Omental fat pad (tissue), 4 donors: Measurements from ENCODE around the gene VWA5B1. TPM values are rescaled to one million over a fixed set of nuclear protein-coding genes. Genes with fewer than 3 reads are reported as not detected.
A peak's percentile ranks its signal among the peaks of the same experiment; 100 is the strongest.

Experiments used
- ATAC-seq: fragments of 150-250 bp; one replicate; pipeline ENCODE4 v1.9.1; 2016; ENCODE audit warnings: mild to moderate bottlenecking, moderate library complexity; ENCODE audit not compliant: low FRiP score
- DNase-seq: peaks from one replicate; pipeline ENCODE4 v3.0.0-alpha.2; 2019; ENCODE audit warnings: low spot score
- CTCF ChIP-seq, 3 donors: fragments of 450-650 bp; IDR thresholded peaks; one replicate each; pipeline ENCODE4 v1.5.1; 2016 to 2017; ENCODE audit warnings: antibody characterized with exemption in 3 of 3, mild to moderate bottlenecking in 3 of 3, moderate library complexity in 2 of 3
- total RNA-seq, 4 donors: library from RNA; depleted of rRNA; stranded (reverse); fragments of >200 nt; gene quantifications; one replicate each; pipeline ENCODE4 v1.1.0, GENCODE V29; 2016

Gene VWA5B1, protein sequence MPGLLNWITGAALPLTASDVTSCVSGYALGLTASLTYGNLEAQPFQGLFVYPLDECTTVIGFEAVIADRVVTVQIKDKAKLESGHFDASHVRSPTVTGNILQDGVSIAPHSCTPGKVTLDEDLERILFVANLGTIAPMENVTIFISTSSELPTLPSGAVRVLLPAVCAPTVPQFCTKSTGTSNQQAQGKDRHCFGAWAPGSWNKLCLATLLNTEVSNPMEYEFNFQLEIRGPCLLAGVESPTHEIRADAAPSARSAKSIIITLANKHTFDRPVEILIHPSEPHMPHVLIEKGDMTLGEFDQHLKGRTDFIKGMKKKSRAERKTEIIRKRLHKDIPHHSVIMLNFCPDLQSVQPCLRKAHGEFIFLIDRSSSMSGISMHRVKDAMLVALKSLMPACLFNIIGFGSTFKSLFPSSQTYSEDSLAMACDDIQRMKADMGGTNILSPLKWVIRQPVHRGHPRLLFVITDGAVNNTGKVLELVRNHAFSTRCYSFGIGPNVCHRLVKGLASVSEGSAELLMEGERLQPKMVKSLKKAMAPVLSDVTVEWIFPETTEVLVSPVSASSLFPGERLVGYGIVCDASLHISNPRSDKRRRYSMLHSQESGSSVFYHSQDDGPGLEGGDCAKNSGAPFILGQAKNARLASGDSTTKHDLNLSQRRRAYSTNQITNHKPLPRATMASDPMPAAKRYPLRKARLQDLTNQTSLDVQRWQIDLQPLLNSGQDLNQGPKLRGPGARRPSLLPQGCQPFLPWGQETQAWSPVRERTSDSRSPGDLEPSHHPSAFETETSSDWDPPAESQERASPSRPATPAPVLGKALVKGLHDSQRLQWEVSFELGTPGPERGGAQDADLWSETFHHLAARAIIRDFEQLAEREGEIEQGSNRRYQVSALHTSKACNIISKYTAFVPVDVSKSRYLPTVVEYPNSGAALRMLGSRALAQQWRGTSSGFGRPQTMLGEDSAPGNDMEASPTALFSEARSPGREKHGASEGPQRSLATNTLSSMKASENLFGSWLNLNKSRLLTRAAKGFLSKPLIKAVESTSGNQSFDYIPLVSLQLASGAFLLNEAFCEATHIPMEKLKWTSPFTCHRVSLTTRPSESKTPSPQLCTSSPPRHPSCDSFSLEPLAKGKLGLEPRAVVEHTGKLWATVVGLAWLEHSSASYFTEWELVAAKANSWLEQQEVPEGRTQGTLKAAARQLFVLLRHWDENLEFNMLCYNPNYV
- not detected for total RNA-seq

GRCh38 chr1:20290624-20291597 lies at the start of gene VWA5B1:
VWA5B1 (plus strand) TSS chr1:20290875; CDS start chr1:20310602, 19,727 bp downstream.
- no peak for DNase-seq
- ATAC-seq, result no peak
- TF ChIP-seq CTCF (IDR thresholded peaks at IDR 0.05), result no peak

- TF ChIP-seq CTCF (IDR thresholded peaks at IDR 0.05), result no peak
Observed at GRCh38 chr1:20242890-20243479, 47.7 kb upstream of the VWA5B1 start.

GRCh38 chr1:20248971-20249612 lies 41.6 kb upstream of the VWA5B1 start:
- ATAC-seq (no peak), DNase-seq (no peak)
- TF ChIP-seq CTCF (IDR thresholded peaks at IDR 0.05), result no peak

More at GRCh38 chr1:20242890-20243479, 47.7 kb upstream of the VWA5B1 start:
- DNase-seq, result no peak
- ATAC-seq, result no peak

- TF ChIP-seq CTCF (IDR thresholded peaks at IDR 0.05), result no peak
- DNase-seq (no peak), ATAC-seq (peak; percentile 32)
Observed at GRCh38 chr1:20250340-20250989, 40.2 kb upstream of the VWA5B1 start.

DNA sequence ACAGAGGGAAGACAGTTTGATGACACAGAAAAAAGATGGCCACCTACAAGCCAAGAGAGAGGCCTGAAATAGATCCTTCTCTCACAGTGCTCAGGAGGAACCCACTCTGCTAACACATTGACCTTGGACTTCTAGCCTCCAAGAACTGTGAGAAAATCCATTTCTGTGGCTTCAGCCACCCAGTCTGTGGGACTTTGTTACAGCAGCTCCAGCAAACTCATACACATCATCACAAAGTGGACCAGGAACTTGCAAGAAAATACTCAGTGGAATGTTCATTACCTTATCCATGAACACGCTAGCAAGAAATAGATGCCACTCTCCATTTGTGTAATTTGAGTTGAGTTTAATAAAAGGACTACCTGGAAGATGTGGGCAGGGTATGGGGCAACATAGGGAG lies 38.1 kb upstream of the VWA5B1 start:
- ATAC-seq (no peak), DNase-seq (no peak)
- no peak for TF ChIP-seq CTCF (IDR thresholded peaks at IDR 0.05)
